ENCODE measurements around the gene OR12D1.

DNA sequence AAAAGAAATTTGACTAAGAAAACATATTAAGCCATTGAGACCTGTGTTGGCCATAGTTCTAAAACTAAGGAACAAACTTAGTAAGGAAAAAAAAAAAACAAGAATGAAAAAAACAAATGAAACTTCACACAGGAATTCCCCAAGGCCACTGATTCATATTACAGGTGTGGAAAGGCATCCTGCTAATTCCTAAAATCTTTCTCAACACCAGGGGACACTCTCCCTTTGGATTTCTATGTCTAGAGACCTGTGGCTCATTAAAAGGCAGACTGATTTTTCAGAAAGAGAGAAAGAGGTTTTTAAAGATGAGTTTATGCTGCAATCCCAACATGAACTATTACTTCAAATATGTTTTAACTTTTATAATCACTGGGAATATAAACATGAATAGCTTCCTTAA is at the start of gene OR12D1:
- TF ChIP-seq POLR2A (IDR thresholded peaks at IDR 0.05): no peak
- no peak for TF ChIP-seq EP300 (IDR thresholded peaks at IDR 0.05)
- TF ChIP-seq, protein P1, sequence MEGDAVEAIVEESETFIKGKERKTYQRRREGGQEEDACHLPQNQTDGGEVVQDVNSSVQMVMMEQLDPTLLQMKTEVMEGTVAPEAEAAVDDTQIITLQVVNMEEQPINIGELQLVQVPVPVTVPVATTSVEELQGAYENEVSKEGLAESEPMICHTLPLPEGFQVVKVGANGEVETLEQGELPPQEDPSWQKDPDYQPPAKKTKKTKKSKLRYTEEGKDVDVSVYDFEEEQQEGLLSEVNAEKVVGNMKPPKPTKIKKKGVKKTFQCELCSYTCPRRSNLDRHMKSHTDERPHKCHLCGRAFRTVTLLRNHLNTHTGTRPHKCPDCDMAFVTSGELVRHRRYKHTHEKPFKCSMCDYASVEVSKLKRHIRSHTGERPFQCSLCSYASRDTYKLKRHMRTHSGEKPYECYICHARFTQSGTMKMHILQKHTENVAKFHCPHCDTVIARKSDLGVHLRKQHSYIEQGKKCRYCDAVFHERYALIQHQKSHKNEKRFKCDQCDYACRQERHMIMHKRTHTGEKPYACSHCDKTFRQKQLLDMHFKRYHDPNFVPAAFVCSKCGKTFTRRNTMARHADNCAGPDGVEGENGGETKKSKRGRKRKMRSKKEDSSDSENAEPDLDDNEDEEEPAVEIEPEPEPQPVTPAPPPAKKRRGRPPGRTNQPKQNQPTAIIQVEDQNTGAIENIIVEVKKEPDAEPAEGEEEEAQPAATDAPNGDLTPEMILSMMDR (IDR thresholded peaks at IDR 0.05): no peak

Measured in upper lobe of left lung (tissue), 4 donors.